Amniotic stem cell (primary cell): ENCODE measurements around the gene PALM2AKAP2.
A peak's percentile ranks its signal among the peaks of the same experiment; 100 is the strongest.
"Not testable (repeated sequence)": the region's sequence is repeated elsewhere in the genome, so short reads cannot be mapped to it uniquely, and the experiment has no call there.

Experiments used
- DNase-seq: peaks from one replicate; lab custom pipeline; 2025; lab: John Stamatoyannopoulos, UW

PALM2AKAP2 gene

GRCh38 chr9:109805050-109805449 lies 25.1 kb downstream of the PALM2AKAP2 start:
- no peak for DNase-seq

- DNase-seq, result no peak
Measured at GRCh38 chr9:109806506-109807115, 26.6 kb downstream of the PALM2AKAP2 start.

GRCh38 chr9:109811876-109812275 lies 31.9 kb downstream of the PALM2AKAP2 start:
- no peak for DNase-seq

GRCh38 chr9:109812331-109812730 lies 32.3 kb downstream of the PALM2AKAP2 start:
- no peak for DNase-seq

DNA sequence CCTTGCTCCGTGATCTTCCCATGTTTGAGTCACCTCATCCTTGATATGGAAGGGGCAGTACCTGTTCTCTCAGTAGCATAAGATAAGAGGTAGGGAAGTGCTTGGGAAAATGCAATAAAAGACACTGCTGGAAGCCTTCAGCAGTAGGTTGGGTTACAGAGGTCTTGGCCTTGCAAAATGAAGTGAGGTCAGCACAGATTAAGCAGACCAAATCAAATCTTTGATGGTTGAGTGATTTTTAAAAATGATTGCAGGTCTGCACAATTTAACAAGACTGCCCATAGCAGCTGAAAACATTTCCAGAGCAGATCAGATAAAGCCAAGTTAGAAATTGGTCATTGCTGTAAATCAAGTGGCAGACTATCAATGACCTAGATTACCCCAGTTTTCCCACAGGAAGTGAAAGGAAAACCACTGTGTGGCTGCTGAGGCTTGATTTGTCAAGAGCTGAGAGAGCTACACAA lies 32.9 kb downstream of the PALM2AKAP2 start:
- DNase-seq, result no peak

DNA sequence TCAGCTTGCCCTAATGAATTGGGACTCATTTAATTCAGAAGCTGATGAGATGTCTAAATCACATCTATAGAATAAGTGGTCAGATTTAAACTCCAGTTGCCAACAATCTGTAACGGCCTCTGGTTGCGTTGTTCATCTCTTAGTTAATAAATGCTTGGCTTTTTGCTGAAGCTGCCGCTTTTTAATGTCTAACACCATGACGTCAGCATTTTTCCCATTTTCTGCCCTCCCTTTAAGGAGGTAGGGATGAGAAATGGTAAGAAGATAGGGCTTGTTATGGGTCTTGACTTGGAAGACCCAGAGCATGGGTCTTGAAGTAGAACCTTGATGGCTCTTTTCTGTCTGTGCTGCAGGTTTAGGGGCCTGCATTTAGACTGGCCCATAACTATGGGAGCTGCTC lies 33.3 kb downstream of the PALM2AKAP2 start:
- no peak for DNase-seq

GRCh38 chr9:109813829-109814228 lies 33.8 kb downstream of the PALM2AKAP2 start:
- DNase-seq, result no peak

DNA sequence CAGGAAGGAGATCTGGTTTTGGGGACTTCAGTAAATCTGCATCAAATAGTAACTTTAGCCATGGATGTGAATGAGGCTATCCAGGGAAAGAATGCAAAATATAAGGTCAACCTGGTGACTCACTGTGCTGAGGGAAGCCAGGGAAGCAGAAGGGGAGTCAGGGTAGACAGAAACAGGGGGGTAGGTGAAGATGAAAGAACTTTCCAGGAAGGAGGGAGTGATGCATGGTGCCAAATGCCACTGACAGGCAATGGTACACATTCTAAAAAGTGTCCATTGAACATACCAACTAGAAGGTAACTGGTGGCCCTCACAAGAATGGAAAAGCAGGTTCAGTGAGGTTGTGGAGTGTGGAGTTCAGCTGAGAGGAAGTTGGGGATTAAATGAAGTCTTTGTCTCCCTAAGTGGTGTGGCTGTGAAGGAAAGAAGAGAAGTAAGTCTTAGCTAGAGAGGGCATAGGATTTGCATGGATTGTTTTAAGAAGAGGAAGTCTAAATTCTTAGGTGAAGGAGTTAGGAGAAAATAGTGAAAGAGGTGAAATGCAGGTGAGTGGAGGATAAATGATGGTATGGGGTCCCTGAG lies 35.5 kb downstream of the PALM2AKAP2 start:
- DNase-seq, result no peak

GRCh38 chr9:109816490-109816889 lies 36.5 kb downstream of the PALM2AKAP2 start:
- peak; percentile 93 for DNase-seq

DNA sequence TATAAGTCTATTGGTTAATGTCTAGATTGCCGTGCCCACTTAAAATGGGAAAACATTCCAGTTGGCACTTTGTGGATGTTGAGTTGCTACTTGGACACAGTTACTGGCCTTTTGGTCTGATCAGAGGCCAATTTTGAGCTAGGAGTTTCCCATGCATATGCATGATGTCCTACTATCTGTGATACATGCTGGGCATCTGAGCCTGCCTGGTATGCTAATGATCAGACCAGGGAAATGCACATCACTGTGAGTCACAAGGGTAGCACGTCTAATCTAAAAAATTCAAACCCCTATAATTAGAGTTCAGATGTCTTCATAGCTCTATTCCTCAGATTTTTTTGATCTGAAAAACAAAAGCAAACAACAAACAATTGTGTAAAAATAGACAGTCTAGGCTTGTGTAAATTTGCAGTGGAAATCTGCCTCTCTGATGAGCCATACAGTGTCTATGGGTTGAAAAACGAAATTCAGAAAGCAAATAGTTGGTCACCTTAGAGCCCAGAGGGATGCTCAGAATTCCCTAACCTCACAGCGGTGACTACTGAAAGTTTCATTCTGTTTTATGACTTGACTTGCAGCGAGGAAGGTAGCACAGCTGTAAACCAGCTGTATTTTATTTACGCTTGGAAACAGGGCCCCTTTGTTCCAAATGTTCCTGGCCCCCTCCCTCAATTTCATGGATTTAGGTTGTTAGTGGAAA lies 37.3 kb downstream of the PALM2AKAP2 start:
- DNase-seq, result peak; percentile 27

GRCh38 chr9:109817846-109818472 lies 38.0 kb downstream of the PALM2AKAP2 start:
- DNase-seq, result peak; percentile 99

- no peak for DNase-seq
Measured at GRCh38 chr9:109821711-109822110, 41.7 kb downstream of the PALM2AKAP2 start.

DNA sequence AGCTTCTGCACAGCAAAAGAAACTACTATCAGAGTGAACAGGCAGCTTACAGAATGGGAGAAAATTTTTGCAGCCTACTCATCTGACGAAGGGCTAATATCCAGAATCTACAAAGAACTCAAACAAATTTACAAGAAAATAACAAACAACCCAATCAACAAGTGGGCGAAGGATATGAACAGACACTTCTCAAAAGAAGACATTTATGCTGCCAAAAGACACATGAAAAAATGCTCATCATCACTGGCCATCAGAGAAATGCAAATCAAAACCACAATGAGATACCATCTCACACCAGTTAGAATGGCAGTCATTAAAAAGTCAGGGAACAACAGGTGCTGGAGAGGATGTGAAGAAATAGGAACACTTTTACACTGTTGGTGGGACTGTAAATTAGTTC lies 45.4 kb downstream of the PALM2AKAP2 start:
- DNase-seq, result not testable (repeated sequence)

DNA sequence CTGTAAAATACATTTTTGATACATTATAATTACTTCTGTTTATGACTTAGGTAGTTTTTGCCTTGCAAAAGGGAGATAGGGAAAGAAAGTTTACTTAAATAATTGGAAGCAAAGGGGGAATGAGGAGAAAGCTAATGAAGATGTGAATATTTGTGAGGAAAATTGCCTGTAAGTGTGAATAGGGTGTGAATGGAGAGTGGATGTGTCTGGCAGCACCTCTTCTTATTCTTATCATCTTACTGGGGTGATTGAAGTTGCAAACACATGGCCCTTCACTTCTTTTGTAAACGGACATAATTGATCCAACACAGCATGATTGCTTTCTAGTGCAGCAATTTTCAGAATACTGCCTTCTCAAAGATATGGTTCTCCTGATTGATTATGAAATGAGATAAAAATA lies 46.6 kb downstream of the PALM2AKAP2 start:
- no peak for DNase-seq

GRCh38 chr9:109828254-109828653 lies 48.3 kb downstream of the PALM2AKAP2 start:
- DNase-seq, result no peak
